HG03432 (cell line): ENCODE results near the gene PON3.
"Not testable (repeated sequence)": the region's sequence is repeated elsewhere in the genome, so short reads cannot be mapped to it uniquely, and the experiment has no call there.

ENCODE experiments used
- ATAC-seq: cut with Tn5 transposase; IDR thresholded peaks from one replicate; pipeline ENCODE4 v1.9.1; 2021; ENCODE audit warnings: mild to moderate bottlenecking, moderate library complexity; ENCODE audit not compliant: unreplicated experiment

The PON3 gene

DNA sequence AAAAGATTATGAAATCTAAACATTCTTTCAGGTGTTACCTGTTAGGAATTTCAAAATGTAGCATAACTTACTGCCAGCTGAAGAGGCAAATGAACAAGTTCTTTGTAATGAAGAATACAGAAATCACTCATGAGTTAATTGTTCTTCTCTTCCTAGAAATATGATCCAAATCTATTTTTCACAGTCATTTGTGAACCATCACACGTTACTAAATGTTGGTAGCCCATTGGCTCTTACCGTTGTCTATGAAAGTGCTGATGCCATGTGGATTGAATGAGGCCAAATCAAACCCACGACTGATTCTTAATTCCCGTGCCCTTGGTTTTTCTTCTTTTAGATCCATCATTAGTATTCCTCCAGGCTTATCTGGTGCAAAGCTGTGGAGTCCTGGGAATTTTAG lies 15.9 kb upstream of the PON3 start:
- ATAC-seq: no peak

DNA sequence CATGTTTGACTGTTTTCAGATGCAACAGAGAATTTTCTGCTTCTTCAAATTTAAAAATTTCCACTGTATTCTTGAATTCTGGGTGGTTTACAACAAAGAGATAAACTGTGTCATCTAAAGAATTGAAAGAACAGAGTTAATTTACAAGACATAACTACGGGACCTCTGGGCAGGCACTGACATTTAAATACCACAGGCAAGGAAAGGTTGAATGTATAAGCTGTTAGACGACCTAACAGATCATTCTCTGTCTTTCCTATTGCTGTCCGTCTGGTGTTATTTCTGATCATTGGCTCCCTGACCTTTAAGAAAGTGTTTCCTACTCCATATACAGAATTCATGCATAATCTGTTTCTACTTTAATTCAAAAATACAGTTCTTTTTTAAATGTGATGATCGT lies 15.5 kb upstream of the PON3 start:
- ATAC-seq: no peak

DNA sequence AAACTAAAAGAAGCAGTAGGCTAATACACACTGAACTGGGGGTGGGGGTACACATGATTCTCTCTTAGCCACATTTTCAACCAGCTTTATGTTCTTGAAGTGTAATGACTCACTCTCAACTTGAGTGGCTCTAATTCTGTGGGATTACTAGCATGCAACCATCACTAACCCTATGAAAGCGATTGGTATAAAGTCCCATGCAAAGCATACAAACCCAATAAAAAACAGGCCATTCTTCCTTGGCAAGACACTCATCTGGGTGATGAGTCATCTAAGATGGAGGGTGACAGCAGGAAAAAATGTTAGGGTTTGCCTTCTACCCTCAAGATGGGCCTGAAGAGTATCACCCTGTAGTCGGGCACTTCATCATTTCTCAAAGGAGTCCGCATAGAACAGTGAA lies 14.9 kb upstream of the PON3 start:
- ATAC-seq: no peak

DNA sequence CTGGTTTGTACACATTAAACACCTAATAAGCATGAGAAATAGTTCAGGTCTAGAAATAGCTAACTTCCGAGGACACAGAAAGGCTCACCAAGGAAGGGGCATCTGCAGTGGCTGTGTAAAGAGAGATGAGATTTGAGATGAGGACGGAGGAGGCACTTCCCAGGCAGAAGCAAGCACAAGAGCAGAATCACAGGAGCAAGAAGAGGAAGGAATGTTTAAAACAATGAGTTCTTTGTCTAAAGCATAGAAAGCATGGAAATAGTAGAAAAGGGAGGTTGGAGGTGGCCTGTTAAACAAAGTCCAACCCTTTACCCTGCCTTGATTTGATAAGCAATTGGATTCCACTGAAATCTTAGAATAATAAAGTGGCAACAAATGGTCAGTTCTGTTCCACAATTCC lies 11.6 kb upstream of the PON3 start:
- no peak for ATAC-seq

DNA sequence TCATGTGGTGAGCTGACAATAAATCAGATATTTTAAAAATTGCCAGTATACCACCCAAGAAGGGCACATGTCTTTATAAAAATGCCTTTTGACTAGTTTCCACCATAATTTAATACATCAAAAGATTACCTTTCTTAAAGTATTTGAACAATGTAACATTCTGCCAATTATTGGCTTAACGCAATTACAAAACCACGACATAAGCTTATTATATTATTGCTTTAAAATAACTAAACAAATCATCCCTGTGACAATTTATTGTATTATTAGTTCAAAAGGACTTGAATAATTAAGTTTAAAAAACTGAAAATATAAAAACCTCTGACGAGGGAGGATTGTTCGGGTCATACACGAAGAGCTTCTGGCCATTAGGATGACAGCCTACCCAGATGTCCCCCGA lies 9.6 kb upstream of the PON3 start:
- ATAC-seq: no peak

DNA sequence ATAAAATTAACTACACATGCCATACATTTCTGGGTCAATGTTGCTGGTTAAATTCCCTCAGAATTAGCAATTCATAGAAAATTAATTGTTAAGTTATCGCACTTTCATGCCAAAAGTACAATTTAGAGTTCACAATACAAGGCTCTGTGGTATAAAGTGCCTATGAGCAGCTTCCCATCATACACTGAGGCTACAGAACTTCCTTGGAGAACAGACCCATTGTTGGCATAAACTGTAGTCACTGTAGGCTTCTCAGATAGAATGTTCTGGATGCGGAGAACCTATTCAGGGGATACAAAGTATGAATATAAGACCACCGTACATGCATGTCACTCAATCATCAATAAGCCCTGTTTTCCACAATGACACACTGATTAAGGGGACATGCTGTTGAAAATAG lies 9.0 kb upstream of the PON3 start:
- no peak for ATAC-seq

DNA sequence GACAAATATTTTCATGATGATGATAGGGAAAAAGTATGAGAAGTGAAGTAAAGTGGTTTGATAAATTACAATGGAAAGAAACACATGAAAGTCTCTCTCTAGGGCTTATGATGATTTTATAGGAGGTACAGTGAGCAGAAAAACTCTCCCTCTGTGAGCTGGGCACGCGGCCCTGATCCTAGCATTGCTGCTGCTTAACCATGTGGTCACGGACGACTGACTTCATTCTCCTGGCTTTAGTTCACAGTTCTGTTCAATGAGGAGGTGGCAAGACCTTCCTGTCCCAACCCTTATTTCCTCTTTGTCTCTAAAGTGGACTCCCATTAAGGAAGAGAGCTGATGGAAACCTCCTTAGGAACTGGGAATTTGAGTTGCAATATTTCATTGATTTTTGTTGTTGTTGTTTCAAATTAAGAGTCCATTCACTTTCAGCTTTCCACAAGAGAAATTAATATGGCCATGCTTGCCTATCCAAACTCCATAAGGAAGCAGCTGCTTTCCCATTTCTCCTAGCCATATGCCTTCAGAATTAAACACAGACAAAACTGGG lies 8.2 kb upstream of the PON3 start:
- ATAC-seq: no peak

DNA sequence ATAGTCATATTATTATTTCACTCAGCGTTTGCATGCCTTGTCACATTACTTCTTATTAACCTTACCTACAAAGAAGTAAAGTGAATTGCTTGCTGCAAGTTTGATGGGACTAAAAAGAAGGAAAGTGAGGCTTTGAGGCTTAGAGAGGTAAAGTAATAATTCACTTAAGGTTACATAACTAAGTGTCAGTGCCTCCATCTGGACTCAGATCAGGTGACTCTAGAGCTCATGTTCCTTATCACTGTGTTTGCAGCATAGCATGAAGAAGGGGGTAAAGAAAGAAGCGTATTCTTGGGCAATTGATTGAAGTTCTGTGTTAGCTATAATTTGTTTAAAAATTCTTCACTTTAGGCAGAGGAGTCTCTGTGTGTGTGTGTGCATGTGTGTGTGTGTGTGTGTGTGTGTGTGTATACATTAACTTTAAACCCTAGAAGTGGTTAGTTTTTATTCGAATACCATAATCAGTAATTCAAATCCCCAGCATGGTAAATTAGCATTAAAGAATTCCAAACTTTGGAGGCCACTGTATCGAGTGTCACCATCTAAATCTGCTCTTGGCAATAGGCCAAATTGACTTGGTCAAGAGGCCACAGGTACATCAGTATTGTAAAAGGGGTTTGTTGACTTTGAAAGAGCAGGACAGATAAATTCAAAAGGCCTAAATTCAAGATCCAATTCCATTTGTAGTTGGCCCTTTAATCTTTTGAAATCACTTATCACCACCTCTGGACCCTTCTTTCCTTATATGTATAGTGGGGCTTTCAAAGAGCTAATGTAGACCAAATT lies 2.2 kb upstream of the PON3 start:
- ATAC-seq: no peak

DNA sequence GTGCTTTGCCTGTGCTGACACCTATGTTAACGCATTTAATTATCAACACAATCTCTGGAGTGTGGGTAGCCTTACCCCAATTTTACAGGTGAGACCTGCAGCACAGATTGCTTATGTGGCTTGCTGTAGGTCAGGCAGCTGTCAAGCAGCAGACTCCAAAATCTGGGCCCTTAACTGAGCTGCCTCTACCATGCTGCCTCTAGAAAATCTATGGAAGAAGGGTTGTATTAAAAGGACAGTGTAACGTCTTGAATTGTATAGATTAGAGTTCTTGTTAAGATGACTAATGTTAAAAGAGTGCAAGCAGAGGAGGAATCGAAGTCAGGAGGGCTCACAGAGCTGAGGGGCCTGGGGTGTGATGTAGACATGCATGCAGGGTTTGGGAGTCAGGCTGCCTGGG lies 1.2 kb upstream of the PON3 start:
- ATAC-seq: no peak

DNA sequence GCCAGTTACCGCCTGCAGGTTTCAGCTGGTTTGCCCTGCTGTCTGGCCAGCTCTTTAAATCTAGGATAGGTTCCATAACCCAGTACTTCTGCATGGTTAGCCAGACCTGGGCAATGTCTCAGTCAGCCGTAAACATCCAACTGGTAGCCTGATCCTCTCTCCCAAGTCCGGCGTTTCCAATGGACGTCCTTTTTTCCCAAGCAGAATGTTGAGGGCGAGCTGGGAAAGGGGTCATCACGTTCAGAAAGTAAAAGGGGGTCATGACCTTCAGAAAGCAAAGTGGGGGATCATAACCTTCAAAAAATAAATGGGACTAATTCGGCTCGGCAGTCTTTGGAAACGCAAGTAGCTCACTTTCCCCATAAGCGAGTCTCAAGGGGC lies 430 bp downstream of the PON3 start:
- ATAC-seq: no peak

DNA sequence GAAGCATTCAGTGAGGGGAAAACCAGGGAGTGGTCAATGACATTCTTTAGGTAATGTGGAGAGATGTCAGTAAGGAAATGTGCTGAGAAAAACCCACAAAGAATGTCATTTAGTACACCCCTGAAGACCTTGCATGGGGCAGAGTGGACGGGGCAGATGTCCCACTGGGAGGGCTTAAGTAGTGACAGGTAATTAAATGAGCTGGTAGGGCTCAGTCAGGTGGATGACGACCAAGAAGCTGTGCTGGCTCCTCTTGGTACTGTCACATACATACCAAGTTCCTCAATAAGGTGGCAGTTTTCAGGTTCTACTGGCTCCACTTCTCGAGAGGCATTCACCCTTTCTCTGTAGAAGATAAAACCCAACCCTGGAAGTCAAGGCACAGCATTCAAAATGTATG lies 1.8 kb downstream of the PON3 start:
- ATAC-seq: no peak

DNA sequence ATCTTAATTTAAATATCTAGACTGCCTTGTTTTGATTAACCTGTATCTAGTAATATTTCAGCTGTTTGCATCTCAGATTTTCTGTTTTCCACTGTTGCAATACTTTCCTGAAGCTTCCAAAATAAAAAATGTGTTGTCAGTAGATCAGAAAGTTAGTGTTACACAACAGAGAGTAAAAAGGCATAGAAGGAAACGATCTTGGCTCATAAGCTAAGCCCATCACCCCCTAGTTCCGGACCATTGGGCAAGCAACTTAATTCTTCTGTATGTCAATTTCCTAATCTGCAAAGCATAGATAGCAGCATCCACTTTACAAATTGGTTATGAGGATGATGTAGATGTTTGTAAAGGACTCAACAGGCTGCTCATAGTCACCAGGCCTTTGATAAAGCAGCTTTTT lies 4.4 kb downstream of the PON3 start:
- no peak for ATAC-seq

DNA sequence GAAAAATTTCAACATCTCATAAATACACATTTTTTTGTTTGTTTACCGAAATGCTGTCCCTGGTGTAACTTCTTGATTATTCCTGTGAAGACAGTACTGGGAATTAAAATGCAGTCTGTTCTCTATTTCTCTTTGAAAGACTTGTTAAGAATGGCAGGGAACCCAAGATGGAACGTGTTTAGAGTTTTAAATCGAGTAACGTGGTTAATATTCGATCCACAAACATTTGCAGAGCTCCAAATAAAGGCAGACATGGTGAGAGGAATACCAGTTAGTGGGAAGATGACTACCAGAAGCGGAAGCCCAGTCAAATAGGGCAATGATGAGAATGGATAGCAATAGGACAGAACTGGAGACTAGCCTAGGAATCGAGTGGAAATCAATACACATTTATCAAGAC lies 6.7 kb downstream of the PON3 start:
- ATAC-seq: no peak

DNA sequence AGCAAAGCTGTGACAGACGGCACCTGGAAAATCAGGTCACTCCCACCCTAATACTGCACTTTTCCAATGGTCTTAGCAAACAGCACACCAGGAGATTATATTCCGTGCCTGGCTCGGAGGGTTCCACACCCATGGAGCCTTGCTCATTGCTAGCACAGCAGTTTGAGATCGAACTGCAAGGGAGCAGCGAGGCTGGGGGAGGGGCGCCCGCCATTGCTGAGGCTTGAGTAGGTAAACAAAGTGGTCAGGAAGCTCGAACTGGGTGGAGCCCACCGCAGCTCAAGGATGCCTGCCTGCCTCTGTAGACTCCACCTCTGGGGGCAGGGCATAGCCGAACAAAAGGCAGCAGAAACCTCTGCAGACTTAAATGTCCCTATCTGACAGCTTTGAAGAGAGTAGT lies 16.7 kb downstream of the PON3 start:
- ATAC-seq: not testable (repeated sequence)

DNA sequence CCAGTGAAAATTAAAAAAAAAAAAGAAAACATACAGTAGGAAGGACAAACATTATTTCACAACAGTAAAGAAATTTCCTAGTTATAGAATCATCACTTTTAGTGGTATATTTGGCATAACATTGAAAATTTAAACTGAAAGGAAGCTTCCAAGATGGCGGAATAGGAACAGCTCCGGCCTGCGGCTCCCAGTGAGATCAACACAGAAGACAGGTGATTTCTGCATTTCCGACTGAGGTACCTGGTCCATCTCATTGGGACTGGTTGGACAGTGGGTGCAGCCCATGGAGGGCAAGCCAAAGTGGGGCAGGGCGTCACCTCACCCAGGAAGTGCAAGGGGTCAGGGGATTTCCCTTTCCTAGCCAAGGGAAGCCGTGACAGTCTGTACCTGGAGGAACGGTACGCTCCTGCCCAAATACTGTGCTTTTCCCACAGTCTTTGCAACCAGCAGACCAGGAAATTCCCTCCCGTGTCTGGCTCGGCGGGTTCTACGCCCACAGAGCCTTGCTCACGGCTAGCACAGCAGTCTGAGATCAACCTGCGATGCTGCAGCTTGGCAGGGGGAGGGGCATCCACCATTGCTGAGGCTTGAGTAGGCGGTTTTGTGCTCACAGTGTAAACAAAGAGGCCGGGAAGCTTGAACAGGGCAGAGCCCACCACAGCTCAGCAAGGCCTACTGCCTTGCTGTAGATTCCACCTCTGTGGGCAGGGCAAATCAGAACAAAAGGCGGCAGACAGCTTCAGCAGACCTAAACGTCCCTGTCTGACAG lies 19.4 kb downstream of the PON3 start:
- ATAC-seq: no peak

DNA sequence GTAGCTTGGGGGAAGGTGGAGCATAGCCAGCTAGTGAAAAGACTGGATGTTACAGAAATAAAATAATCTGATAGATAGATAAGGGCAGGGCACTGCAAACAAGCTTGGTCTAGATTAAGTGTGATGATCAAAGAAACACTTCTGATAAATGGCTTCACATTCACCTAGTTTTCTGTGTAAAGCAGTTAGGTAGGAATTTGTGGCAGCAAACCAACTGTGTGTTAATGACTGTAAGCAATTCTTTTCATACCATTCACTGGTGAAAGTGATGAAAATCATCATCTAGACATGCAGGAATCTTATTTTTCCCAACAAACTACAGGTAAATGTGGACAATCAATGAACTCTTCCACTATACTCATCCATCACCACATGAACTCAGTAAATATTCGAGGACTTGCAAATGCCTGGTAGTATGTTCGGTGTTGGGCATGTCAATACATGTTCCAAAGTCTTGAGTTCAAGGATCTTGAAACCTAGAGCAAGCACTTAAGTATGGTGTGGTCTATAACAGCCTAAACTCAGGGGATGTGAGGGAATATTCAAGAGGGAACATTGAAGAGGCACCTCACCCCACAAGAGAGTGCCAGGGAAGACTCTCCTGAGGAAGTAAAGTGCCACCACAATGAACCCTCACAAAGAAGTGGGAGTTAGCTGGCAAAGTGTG lies 20.5 kb downstream of the PON3 start:
- no peak for ATAC-seq

DNA sequence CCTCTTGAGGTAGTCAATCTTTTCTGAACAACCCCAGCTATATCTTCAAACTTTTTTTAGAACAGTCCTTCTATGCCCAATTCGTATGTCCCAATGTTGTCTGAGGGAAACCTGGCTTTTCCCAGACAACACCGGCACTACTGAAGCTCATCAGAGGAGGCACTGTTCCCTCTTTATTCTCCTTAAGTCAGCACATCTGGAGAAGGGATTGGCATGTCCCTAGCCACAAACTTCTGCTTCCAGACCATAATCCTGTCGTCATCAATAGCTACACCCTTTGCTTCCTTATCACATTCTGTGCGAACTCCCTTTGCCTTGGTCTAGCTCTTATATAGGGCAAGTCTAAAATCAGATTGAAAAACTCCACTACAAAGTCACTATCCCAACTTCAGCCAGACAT lies 22.9 kb downstream of the PON3 start:
- ATAC-seq: no peak

DNA sequence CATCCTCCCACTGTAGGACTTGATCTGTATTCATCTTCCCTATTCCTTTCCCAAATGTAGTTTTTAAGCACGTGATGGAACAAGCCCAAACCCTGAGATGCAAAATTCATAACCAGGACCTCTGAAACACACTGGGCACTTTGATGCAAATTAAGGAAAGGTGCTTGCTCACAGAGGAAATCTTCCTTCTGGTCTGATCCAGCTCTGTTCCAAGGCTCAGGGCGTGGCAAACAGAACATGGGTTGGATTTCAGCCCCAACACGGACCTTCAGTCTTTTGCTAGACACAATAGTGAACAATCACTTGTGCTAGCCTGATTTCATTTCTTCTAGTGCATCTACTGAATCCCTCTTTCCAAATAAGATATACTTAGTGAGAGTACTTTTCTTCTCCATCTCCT lies 27.9 kb downstream of the PON3 start:
- ATAC-seq: no peak

DNA sequence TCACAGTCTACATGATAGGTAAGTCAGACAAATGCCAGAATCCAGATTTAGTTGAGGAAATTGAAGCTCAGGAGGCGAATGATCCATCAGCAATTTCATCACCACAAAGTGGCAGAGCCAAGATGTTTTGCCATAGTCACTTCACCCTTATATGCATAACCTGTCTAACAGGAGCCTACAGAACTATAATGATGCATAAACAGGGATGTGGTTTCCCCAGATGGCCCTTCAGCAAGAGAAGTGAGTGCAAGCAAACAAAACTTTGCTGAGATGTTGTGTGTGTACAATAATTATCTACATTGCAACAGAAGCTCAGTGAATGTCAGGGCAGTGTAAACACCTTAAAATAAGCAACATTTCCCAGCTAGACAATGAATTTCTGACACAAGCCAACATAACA lies 28.6 kb downstream of the PON3 start:
- no peak for ATAC-seq

DNA sequence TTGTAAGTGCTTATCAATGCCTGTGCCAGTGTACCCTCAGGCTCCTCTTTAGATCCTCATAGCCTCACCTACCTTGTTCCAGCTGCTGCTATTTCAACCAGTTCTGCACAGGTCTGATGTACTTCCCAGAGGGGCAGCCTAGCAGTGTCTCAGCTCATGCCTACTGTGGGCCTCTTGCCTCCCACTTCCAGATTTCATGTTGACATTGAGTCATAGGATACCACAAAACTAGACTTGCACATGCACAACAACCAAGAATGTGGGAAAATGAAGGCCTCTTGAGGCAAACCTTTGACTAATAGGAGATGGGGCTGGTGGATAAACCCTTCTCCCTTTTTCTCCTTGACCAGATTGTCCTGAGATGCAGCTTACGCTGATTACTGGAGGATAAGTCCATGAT lies 31.0 kb downstream of the PON3 start:
- no peak for ATAC-seq

DNA sequence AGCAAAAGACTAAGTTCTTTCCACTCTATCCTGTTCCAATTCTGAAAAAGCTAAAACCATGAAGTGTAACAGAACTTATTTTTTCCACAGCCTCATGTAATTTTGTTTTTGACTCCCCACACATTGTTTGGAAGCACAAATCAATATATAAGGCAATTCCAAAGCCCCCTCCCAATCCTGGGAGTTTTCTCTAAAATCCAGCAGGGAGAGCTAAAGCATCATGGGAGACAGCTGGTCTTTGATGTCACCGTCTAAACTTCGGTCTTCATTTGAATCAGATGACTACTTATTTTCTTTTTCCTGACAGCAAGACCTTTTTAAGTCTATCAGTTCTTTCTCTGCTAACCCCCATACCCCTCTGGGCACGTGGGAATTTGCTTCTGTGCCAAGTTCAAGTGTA lies 38.6 kb downstream of the PON3 start:
- no peak for ATAC-seq
